ENCODE measurements around the gene TPRN.

TPRN gene

DNA sequence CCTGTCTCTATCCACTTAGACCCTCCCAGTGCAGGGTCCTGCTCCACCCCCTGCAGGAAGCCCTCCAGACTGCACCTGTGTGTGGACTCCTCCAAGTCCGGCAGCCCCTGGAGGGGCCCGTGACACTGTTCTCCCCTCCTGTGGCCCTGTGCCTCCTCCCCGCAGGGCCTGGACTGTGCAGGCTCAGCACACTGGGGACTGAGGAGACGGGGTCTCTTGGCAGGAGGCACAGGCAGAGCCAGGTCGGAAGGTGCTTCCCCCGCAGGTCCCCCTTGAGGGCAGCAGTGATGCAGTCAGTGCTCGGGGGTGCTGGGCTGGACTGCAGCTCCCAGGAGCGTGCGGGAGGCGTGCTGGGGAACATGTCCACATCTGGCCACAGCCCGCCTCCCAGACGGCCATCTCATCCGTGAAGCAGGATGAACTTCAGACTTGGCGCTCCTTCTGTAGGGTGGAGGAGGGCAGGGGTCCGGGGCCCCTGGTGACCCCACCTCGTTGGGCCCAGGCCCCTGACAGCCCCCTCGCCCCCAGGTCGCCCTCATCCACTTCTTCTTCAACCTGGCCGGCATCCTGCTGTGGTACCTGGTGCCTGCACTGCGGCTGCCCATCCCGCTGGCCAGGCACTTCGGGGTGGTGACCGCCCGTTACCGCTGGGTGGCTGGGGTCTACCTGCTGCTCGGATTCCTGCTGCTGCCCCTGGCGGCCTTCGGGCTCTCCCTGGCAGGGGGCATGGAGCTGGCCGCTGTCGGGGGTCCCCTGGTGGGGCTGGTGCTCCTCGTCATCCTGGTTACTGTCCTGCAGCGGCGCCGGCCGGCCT, 35.1 kb upstream of the TPRN start:
- no peak overlapping the region for H3K4me3 ChIP-seq (ENCODE audit: low read depth, low read length)
- ChIA-PET POLR2A (interaction anchor here (1.0 kb wide), 1 partner anchor 12 kb away, joined by 3 read pairs; no protein-coding TSS in a partner anchor), CTCF (interaction anchor here (0.6 to 8.1 kb wide), 30 partner anchors 10 to 447 kb away, joined by 3 to 139 read pairs (median 6); partner anchors contain the start of genes CYSRT1, DPP7, MAN1B1 and NDOR1)
- TF ChIP-seq, protein P1, sequence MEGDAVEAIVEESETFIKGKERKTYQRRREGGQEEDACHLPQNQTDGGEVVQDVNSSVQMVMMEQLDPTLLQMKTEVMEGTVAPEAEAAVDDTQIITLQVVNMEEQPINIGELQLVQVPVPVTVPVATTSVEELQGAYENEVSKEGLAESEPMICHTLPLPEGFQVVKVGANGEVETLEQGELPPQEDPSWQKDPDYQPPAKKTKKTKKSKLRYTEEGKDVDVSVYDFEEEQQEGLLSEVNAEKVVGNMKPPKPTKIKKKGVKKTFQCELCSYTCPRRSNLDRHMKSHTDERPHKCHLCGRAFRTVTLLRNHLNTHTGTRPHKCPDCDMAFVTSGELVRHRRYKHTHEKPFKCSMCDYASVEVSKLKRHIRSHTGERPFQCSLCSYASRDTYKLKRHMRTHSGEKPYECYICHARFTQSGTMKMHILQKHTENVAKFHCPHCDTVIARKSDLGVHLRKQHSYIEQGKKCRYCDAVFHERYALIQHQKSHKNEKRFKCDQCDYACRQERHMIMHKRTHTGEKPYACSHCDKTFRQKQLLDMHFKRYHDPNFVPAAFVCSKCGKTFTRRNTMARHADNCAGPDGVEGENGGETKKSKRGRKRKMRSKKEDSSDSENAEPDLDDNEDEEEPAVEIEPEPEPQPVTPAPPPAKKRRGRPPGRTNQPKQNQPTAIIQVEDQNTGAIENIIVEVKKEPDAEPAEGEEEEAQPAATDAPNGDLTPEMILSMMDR (IDR thresholded peaks at IDR 0.05; ENCODE audit: insufficient read depth, low read length, missing control alignments): no peak
- DNase-seq (ENCODE audit: low read depth, low spot score): no peak

DNA sequence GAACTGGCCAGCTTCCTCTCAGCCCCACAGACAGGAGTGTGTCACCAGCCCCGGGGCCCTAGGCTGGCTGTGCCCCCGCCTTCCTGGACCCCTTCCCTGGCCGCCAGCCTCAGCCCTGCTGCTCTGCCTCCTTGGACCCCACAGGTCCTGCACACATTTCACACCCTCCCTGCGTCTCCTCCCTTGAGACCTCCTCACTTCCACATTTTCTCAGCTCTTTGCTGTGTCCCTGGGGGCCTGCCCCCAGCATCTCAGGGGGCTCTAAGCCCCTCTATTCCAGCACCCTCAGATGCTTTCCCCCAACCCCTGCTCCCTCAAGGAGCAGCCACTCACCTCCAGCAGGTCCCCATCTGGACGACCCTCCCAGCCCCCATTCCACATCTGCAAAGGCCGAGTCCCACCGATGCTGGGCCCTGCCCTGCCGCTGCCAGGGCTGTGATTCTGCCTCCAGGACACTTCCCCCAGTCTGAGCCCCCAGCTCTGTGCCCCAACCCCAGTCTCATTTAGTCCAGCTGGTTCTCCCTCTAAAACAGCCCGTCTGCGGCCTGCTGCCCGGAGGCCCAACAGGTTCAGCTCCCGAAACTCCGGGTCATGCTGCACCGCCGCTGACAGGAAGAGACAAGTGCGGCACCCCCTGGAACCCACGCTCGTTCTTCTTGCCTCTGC, 34.4 kb upstream of the TPRN start:
- TF ChIP-seq, protein P1 (IDR thresholded peaks at IDR 0.05; ENCODE audit: insufficient read depth, low read length, missing control alignments): no peak

DNA sequence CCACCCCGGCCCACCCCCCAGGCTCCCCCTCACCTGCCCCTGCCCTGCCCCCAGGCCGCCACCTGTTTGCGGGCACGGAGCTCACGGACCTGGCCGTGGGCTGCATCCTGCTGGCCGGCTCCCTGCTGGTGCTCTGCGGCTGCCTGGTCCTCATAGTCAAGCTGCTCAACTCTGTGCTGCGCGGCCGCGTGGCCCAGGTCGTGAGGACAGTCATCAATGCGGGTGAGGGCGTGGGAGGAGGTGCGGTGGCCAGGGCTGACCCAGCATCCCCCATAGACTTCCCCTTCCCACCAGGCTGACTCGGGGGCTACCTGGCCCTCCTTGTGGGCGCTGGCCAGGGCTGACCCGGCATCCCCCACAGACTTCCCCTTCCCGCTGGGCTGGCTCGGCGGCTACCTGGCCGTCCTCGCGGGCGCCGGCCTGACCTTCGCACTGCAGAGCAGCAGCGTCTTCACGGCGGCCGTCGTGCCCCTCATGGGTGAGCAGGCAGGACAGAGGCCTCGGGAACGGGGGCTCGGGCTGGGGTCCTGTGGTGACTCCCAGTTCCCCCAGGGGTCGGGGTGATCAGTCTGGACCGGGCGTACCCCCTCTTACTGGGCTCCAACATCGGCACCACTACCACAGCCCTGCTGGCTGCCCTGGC, 33.6 kb upstream of the TPRN start:
- TF ChIP-seq, protein P1 (IDR thresholded peaks at IDR 0.05; ENCODE audit: insufficient read depth, low read length, missing control alignments): no peak
- no peak for DNase-seq (ENCODE audit: low read depth, low spot score)
- ChIA-PET POLR2A (interaction anchor here (1.0 kb wide), 1 partner anchor 11 kb away, joined by 3 read pairs; no protein-coding TSS in a partner anchor), CTCF (interaction anchor here (1.0 to 8.1 kb wide), 3 partner anchors 9 to 57 kb away, joined by 3 to 139 read pairs (median 6); partner anchors contain the start of genes CYSRT1, RNF208 and RNF224)
- no peak overlapping the region for H3K4me3 ChIP-seq (ENCODE audit: low read depth, low read length)

More for the DNA sequence above, 34.4 kb upstream of the TPRN start:
- H3K4me3 ChIP-seq (ENCODE audit: low read depth, low read length): no peak overlapping the region
- POLR2A ChIA-PET: interaction anchor here (1.0 kb wide), 1 partner anchor 12 kb away, joined by 3 read pairs; no protein-coding TSS in a partner anchor
- CTCF ChIA-PET: interaction anchor here (0.7 to 8.1 kb wide), 5 partner anchors 10 to 58 kb away, joined by 3 to 139 read pairs (median 4); partner anchors contain the start of genes CYSRT1, NDOR1, RNF208 and RNF224
- no peak for DNase-seq (ENCODE audit: low read depth, low spot score)

GRCh38 chr9:137233143-137233980, 32.8 kb upstream of the TPRN start:
- no peak for DNase-seq (ENCODE audit: low read depth, low spot score)
- POLR2A ChIA-PET: no interaction called here

GRCh38 chr9:137232510-137232909, 32.0 kb upstream of the TPRN start:
- ChIA-PET POLR2A (interaction anchor here (0.6 kb wide), 1 partner anchor 174 kb away, joined by 3 read pairs; no protein-coding TSS in a partner anchor), CTCF (interaction anchor here (1.5 kb wide), 1 partner anchor 186 kb away, joined by 3 read pairs; no protein-coding TSS in a partner anchor)
- no peak overlapping the region for H3K4me3 ChIP-seq (ENCODE audit: low read depth, low read length)
- TF ChIP-seq, protein P1 (IDR thresholded peaks at IDR 0.05; ENCODE audit: insufficient read depth, low read length, missing control alignments): no peak
- no peak for DNase-seq (ENCODE audit: low read depth, low spot score)

More at GRCh38 chr9:137233143-137233980, 32.8 kb upstream of the TPRN start:
- H3K4me3 ChIP-seq (ENCODE audit: low read depth, low read length): no peak overlapping the region
- TF ChIP-seq, protein P1 (IDR thresholded peaks at IDR 0.05; ENCODE audit: insufficient read depth, low read length, missing control alignments): no peak
- CTCF ChIA-PET: interaction anchor here (8.1 kb wide), 1 partner anchor 8 kb away, joined by 139 read pairs; the partner anchor contains the start of genes CYSRT1, RNF208 and RNF224

All from AG04449 (cell line).